ENCODE measurements around the gene PKHD1. TPM values are rescaled to one million over a fixed set of nuclear protein-coding genes. Genes with fewer than 3 reads are reported as not detected.

PKHD1 gene
- total RNA-seq, 1 donor from 2014 or later = 1.3 TPM

DNA sequence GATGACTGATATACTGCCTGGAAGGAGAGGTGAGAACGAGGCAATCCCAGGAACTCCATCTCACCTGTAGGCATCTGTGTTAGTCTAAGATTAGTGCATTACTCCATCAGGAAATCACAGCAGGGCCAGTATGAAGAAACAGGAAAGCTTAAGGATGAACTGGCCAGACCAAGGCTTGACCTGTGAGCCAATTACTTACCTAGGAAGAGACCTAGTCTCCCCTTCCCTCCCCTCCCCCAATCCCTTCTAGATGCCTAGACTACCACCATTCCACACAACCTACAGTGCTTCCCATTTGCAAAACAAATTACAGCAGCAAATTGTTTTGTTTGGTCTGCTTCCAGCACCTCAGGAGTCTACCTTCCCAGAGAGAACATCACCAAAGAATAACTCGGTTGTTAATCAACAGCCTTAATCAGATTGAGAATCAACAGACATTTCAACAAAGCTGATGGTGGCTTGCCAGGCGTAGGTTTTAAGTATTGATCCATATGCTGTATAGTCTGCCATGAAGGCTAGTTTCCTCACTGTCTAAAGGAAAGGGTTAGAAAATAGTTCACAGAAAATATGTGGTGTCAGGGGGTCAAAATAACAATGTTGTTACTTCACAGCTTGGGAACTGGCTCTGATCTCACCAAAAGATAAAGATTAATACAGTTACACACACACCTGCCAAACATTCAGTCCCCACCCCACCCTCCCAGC is 10.1 kb downstream of the PKHD1 start:
- Mint-ChIP-seq H3K4me3 (ENCODE audit: low read depth) (no peak overlapping the region), H3K27me3 (no peaks in the 10 kb centered on the region), H3K9me3 (ENCODE audit: low read depth) (no peaks in the 10 kb centered on the region), H3K4me1 (ENCODE audit: low read depth) (peaks cover 19% of the 10 kb centered on the region), H3K36me3 (ENCODE audit: insufficient read depth) (no peaks in the 10 kb centered on the region), H3K27ac (no peak overlapping the region)
- no peak for DNase-seq (ENCODE audit: low spot score, unreplicated experiment)
- TF ChIP-seq, protein P1, sequence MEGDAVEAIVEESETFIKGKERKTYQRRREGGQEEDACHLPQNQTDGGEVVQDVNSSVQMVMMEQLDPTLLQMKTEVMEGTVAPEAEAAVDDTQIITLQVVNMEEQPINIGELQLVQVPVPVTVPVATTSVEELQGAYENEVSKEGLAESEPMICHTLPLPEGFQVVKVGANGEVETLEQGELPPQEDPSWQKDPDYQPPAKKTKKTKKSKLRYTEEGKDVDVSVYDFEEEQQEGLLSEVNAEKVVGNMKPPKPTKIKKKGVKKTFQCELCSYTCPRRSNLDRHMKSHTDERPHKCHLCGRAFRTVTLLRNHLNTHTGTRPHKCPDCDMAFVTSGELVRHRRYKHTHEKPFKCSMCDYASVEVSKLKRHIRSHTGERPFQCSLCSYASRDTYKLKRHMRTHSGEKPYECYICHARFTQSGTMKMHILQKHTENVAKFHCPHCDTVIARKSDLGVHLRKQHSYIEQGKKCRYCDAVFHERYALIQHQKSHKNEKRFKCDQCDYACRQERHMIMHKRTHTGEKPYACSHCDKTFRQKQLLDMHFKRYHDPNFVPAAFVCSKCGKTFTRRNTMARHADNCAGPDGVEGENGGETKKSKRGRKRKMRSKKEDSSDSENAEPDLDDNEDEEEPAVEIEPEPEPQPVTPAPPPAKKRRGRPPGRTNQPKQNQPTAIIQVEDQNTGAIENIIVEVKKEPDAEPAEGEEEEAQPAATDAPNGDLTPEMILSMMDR (IDR thresholded peaks at IDR 0.05; ENCODE audit: unreplicated experiment) = no peak

DNA sequence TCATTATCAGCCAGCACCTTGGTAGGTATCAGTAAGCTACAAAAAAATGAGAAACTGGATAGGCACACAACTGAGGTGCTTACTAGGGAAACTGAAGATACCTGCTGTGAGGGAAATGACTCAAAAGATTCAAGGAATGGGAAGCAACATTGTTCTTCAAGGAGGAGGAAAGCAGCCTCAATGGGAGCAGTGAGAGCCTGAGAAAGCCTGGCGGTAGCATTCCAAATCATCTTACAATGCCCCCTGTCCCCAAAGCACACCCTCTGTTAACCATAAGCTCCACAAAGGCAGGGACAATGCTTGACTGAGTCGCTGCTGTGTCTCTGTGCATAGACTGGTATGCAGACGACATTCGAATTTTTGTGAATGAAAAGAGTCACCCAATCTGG is 10.6 kb downstream of the PKHD1 start:
- H3K9me3 Mint-ChIP-seq (ENCODE audit: low read depth) = no peaks in the 10 kb centered on the region
- no peak for DNase-seq (ENCODE audit: low spot score, unreplicated experiment)
- no peak overlapping the region for H3K27ac Mint-ChIP-seq
- TF ChIP-seq, protein P1 (IDR thresholded peaks at IDR 0.05; ENCODE audit: unreplicated experiment) = no peak
- H3K4me3 Mint-ChIP-seq (ENCODE audit: low read depth) = no peak overlapping the region
- H3K27me3 Mint-ChIP-seq = no peaks in the 10 kb centered on the region
- H3K4me1 Mint-ChIP-seq (ENCODE audit: low read depth) = peaks cover 19% of the 10 kb centered on the region
- no peaks in the 10 kb centered on the region for H3K36me3 Mint-ChIP-seq (ENCODE audit: insufficient read depth)

DNA sequence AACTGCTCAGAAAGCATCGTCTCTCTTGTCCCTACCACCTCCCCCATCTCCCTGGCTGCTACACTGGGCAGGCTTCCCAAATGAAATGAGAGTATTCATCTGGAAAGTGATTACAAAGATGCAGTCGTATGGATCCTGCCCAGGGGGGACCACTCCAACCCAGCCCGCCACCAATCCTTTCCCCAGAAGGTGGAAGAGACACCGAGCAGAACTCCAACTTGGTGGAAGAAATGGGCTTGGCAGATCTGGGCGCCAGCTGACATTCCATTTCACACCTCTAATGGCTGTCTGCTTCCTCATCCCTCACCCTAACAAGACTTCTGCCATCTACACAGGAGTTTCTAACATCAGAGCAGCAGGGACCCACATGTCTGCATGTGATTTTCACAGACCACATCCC is 12.7 kb downstream of the PKHD1 start:
- Mint-ChIP-seq H3K27me3 (no peaks in the 10 kb centered on the region), H3K9me3 (ENCODE audit: low read depth) (no peaks in the 10 kb centered on the region), H3K4me3 (ENCODE audit: low read depth) (no peak overlapping the region), H3K27ac (no peak overlapping the region), H3K36me3 (ENCODE audit: insufficient read depth) (no peaks in the 10 kb centered on the region), H3K4me1 (ENCODE audit: low read depth) (peaks cover 16% of the 10 kb centered on the region)
- TF ChIP-seq, protein P1 (IDR thresholded peaks at IDR 0.05; ENCODE audit: unreplicated experiment) = no peak
- DNase-seq (ENCODE audit: low spot score, unreplicated experiment) = no peak

DNA sequence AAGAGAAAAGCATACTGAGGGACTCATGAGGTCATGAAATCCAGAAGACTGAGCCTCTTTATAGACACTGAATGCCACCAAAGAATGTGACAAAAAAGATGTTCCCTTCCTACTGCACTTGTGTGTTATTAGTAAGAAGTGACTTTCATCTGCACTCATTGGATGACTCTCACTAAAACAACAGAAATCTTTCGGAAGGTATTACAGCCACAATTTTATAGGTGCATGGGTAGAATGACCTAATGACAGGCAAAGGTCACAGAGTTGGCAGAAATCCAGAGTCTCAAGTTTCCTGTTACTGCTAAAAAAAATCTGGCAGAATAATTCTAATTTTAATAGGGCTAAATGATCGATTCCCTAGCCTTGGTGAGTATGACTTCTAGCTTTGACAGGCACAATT is 13.3 kb downstream of the PKHD1 start:
- H3K36me3 Mint-ChIP-seq (ENCODE audit: insufficient read depth) = no peaks in the 10 kb centered on the region
- H3K27me3 Mint-ChIP-seq = no peaks in the 10 kb centered on the region
- peaks cover 15% of the 10 kb centered on the region for H3K4me1 Mint-ChIP-seq (ENCODE audit: low read depth)
- H3K4me3 Mint-ChIP-seq (ENCODE audit: low read depth) = no peak overlapping the region
- H3K9me3 Mint-ChIP-seq (ENCODE audit: low read depth) = no peaks in the 10 kb centered on the region
- H3K27ac Mint-ChIP-seq = no peak overlapping the region
- no peak for DNase-seq (ENCODE audit: low spot score, unreplicated experiment)
- TF ChIP-seq, protein P1 (IDR thresholded peaks at IDR 0.05; ENCODE audit: unreplicated experiment) = no peak

DNA sequence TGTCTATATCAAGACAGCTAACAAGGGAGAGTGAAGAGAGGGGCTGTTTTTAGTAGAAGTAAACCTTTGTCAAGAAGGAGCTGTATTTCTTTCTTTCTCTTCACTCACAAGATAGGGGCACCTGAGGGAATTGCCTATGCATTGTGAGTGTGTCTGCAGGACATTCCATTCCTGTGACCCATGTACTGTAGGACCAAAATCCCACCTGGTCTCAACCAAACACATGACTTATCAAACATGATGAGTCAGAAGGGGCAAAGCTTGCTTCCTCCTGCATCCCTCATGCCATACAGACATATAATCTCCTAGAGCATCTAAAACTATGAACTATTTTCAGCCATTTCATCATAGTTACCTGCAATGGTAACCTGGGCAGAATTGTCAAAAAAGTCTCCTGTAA is 21.8 kb downstream of the PKHD1 start:
- Mint-ChIP-seq H3K27me3 (peaks cover 4% of the 10 kb centered on the region), H3K4me3 (ENCODE audit: low read depth) (no peak overlapping the region), H3K9me3 (ENCODE audit: low read depth) (no peaks in the 10 kb centered on the region), H3K36me3 (ENCODE audit: insufficient read depth) (no peaks in the 10 kb centered on the region), H3K4me1 (ENCODE audit: low read depth) (no peaks in the 10 kb centered on the region), H3K27ac (no peak overlapping the region)
- DNase-seq (ENCODE audit: low spot score, unreplicated experiment) = no peak
- TF ChIP-seq, protein P1 (IDR thresholded peaks at IDR 0.05; ENCODE audit: unreplicated experiment) = no peak
